HG02642 (cell line): ENCODE data around the gene RFPL4AL1.
"Not testable (repeated sequence)": the region's sequence is repeated elsewhere in the genome, so short reads cannot be mapped to it uniquely, and the experiment has no call there.

Source experiments
- ATAC-seq: cut with Tn5 transposase; IDR thresholded peaks from one replicate; pipeline ENCODE4 v1.9.1; 2021; ENCODE audit warnings: mild to moderate bottlenecking; ENCODE audit not compliant: unreplicated experiment, poor library complexity

RFPL4AL1 gene

GRCh38 chr19:55768818-55769217 lies at the start of gene RFPL4AL1:
Gene RFPL4AL1 (plus strand): TSS chr19:55769118. CDS start chr19:55771805, 2,687 bp downstream.
- not testable (repeated sequence) for ATAC-seq

- no peak for ATAC-seq
These were observed 48.6 kb upstream of the RFPL4AL1 start for GRCh38 chr19:55720214-55720746.

DNA sequence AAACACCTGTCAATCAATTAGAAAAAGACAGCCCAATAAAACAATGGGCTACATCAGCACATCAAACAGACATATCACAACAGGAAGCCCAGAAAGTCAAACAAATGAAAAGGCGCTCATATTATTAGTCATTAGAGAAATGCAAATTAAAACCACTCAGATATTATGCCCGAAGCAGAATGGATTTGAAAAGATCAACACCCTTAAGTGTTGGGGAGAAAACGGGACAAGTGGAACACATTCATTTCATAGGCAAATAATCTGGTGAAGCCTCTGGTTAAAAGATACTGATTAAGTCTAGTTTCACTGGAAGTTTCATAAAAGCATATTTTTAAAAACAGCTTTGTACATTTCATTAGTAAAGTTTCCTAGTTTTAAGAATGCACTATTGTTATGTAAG lies 48.1 kb upstream of the RFPL4AL1 start:
- ATAC-seq, result no peak

- ATAC-seq, result no peak
These were observed 45.4 kb upstream of the RFPL4AL1 start for GRCh38 chr19:55723491-55723890.

- not testable (repeated sequence) for ATAC-seq
These were observed 38.5 kb upstream of the RFPL4AL1 start for GRCh38 chr19:55730378-55730777.

DNA sequence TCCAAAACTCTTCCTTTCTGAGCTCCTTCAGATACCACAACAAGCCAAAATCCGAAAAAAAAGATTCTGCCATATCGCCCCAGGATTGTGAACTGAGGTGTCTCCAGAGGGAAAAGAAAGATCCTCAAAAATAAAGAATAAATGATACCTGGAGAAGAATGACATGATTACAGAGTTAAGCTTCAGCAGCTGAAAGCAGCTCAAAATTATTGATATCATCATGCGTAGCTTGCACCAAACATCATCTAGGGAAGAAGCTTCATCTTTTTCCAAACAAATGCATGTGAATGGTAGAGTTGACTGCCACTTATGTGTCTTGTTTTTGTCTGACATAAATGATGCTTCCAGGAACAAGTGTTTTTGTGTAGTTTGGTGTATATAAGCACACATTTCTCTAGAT lies 30.6 kb upstream of the RFPL4AL1 start, which contains the start of gene NLRP9:
Gene NLRP9, minus strand, starts transcription at position 101 of the 400 bp plus-strand sequence. Its CDS starts 28 bp downstream, at position 73.
- no peak for ATAC-seq

GRCh38 chr19:55750715-55751114 lies 18.2 kb upstream of the RFPL4AL1 start:
- ATAC-seq, result no peak

GRCh38 chr19:55753401-55753800 lies 15.5 kb upstream of the RFPL4AL1 start:
- no peak for ATAC-seq

GRCh38 chr19:55756808-55757207 lies 12.1 kb upstream of the RFPL4AL1 start:
- ATAC-seq, result not testable (repeated sequence)

GRCh38 chr19:55758797-55759196 lies 10.1 kb upstream of the RFPL4AL1 start, which contains the start of gene RFPL4A:
Gene RFPL4A (plus strand): TSS chr19:55759097. CDS start chr19:55761801, 2,704 bp downstream.
- not testable (repeated sequence) for ATAC-seq

GRCh38 chr19:55766466-55766865 lies 2.5 kb upstream of the RFPL4AL1 start:
- ATAC-seq, result no peak

DNA sequence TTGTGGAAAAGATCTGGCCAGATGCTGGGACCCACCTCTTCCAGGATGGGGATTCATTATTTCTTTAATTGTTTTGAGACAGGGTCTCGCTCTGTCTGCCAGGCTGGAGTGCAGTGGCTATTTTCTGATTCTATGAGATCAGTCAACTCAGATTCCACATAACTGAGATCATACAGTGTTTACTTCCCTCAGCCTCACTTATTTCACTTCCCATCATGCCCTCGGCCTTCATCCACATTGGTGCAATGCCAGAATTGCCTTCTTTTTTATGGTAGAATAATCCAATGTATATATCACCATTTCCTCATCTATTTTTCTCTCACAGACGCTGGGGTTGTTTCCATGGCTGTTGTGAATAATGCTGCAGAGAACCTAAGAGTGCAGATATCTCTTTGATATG lies 714 bp downstream of the RFPL4AL1 start:
- not testable (repeated sequence) for ATAC-seq

DNA sequence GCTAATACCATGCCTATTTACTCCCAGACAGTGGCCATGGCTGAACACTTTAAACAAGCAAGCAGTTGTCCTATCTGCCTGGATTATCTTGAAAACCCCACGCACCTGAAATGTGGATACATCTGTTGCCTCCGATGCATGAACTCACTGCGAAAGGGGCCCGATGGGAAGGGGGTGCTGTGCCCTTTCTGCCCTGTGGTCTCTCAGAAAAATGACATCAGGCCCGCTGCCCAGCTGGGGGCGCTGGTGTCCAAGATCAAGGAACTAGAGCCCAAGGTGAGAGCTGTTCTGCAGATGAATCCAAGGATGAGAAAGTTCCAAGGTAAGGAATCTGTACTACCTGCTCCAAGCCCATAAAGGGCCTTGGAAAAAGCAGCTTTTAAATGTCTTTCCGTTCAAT lies 8.6 kb downstream of the RFPL4AL1 start:
- no peak for ATAC-seq

DNA sequence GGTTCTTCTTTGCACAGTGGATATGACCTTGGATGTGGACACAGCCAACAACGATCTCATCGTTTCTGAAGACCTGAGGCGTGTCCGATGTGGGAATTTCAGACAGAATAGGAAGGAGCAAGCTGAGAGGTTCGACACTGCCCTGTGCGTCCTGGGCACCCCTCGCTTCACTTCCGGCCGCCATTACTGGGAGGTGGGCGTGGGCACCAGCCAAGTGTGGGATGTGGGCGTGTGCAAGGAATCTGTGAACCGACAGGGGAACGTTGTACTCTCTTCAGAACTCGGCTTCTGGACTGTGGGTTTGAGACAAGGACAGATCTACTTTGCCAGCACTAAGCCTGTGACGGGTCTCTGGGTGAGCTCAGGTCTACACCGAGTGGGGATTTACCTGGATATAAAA lies 9.4 kb downstream of the RFPL4AL1 start:
- ATAC-seq, result no peak

- no peak for ATAC-seq
These were observed 12.2 kb downstream of the RFPL4AL1 start for GRCh38 chr19:55781112-55781511.

DNA sequence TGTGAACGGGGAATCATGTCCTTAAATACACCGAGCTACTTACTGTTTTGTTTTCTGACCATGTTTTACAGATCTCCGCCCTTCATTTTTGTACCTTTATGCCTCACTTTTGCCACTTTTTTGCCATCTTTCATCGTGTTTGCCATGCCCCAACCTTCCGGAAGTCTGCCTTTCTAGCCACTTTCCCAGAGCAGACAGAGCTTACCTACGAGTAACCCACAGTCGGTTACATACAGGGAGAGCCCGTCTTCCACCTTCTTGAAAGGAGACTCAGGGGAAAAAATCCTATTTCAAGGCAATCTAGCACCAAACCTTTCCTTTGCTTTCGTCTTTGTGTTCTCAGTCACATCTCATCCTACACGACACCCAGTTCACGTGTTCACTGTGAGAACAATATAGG lies 26.1 kb downstream of the RFPL4AL1 start:
- ATAC-seq, result no peak

GRCh38 chr19:55801416-55801815 lies 32.5 kb downstream of the RFPL4AL1 start:
- no peak for ATAC-seq

DNA sequence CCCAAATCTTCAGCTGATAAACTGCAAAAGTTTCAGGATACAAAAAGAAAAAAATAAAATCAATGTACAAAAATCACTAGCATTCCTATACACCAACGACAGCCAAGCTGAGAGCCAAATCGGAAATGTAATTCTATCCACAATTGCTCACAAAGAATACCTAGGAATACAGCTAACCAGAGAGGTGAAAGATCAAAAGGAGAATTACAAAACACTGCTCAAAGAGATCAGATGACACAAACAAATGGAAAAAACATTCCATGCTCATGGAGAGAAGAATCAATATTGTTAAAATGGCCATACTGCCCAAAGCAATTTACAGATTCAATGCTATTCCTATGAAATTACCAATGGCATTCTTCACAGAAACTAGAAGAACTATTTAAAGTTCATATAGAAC lies 33.4 kb downstream of the RFPL4AL1 start:
- no peak for ATAC-seq

GRCh38 chr19:55809381-55810058 lies 40.6 kb downstream of the RFPL4AL1 start:
- ATAC-seq, result no peak

- no peak for ATAC-seq
These were observed 42.4 kb downstream of the RFPL4AL1 start for GRCh38 chr19:55811340-55811739.

DNA sequence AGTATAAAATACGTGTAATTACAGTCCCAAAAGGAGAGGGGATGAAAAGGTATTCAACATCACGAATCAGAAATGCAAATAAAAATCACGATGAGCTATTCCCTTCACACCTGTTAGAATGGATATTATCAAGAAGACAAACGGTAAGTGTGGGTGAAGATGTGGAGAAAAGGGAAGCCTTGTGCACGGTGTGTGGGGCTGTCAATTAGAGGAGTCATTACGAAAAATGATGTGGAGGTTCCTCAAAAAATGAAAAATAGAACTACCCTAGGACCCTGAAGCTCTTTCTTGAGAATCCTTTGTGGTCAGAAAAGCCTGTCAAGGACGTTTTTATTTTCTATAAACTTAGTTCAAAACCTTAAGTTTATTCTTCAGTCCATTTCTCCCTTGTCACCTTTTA lies 43.5 kb downstream of the RFPL4AL1 start:
- ATAC-seq, result no peak

DNA sequence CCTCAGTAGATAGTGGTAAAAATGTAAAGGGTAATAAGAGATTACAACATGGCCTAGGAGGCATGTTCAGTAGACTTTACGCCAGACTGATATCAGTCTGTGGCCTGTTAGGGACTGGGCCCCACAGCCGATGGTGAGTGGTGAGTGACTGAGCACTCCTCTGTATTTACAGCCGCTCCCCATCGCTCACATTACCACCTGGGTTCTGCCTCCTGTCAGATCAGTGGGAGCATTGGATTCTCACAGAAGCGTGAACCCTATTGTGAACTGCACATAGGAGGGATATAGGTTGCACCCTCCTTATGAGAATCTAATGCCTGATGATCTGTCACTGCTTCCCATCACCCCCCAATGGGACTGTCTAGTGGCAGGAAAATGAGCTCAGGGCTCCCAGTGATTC lies 45.0 kb downstream of the RFPL4AL1 start:
- no peak for ATAC-seq
